Lung (tissue), 12 donors: ENCODE results near the gene SLC9A6. TPM values are rescaled to one million over a fixed set of nuclear protein-coding genes. Genes with fewer than 3 reads are reported as not detected.

Experiments
- ATAC-seq: fragments of 200-7000 bp; cut with Tn5 transposase; one replicate; pipeline ENCODE4 v1.9.1; 2020; ENCODE audit warnings: moderate number of reproducible peaks; ENCODE audit not compliant: insufficient read depth, low FRiP score
- DNase-seq, 3 donors: peaks; one replicate each; pipeline ENCODE4 v3.0.0-alpha.2; 2013 to 2017
- H3K27ac ChIP-seq, 2 donors: one replicate each; pipeline ENCODE4 v1.5.1; 2013; ENCODE audit warnings: mild to moderate bottlenecking in 2 of 2, moderate library complexity in 2 of 2, control low read depth in 1 of 2, inconsistent platforms in 1 of 2, low read depth in 1 of 2, low read length in 1 of 2
- H3K27me3 ChIP-seq, 3 donors: one replicate each; pipeline ENCODE4 v1.5.1; 2013; ENCODE audit warnings: low read length in 2 of 3; ENCODE audit not compliant: control insufficient read depth in 3 of 3, insufficient read depth in 3 of 3
- H3K36me3 ChIP-seq, 4 donors: one replicate each; pipeline ENCODE4 v1.5.1; 2013; ENCODE audit warnings: low read length in 4 of 4, mild to moderate bottlenecking in 1 of 4, moderate library complexity in 1 of 4; ENCODE audit not compliant: control insufficient read depth in 4 of 4, insufficient read depth in 4 of 4
- H3K4me1 ChIP-seq, 5 donors: one replicate each; pipeline ENCODE4 v1.5.1; 2013; ENCODE audit warnings: low read length in 5 of 5, mild to moderate bottlenecking in 2 of 5, moderate library complexity in 1 of 5; ENCODE audit not compliant: control insufficient read depth in 5 of 5, insufficient read depth in 5 of 5
- H3K4me3 ChIP-seq: one replicate; pipeline ENCODE4 v1.5.1; 2013; ENCODE audit warnings: mild to moderate bottlenecking, control low read depth, moderate library complexity
- H3K9ac ChIP-seq, 2 donors: one replicate each; pipeline ENCODE4 v1.5.1; 2013; ENCODE audit warnings: low read length in 2 of 2, control low read depth in 1 of 2; ENCODE audit not compliant: insufficient read depth in 1 of 2
- H3K9me3 ChIP-seq, 4 donors: one replicate each; pipeline ENCODE4 v1.5.1; 2013; ENCODE audit warnings: low read length in 3 of 4, mild to moderate bottlenecking in 1 of 4, moderate library complexity in 1 of 4; ENCODE audit not compliant: control insufficient read depth in 4 of 4, insufficient read depth in 3 of 4
- WGBS, 2 donors: extraction: QIAGEN DNeasy Blood & Tissue Kit; methylation state at CpG; one replicate each; pipeline ENCODE4 v1.1.7; 2013; 5-methylcytosine and 5-hydroxymethylcytosine counted together
- polyA plus RNA-seq, 2 donors: library from polyadenylated mRNA; stranded (reverse); fragments of 200-250 nt; gene quantifications; one replicate each; pipeline ENCODE4 v1.2.1, GENCODE V29; 2013
- total RNA-seq, 2 donors: library from RNA; depleted of rRNA in 1 of 2; stranded (reverse); fragments of >200 nt in 1 of 2; gene quantifications; one replicate each; pipeline ENCODE4 v1.2.1, GENCODE V29; 2014 to 2021
- TF ChIP-seq, protein P1 (sequence below): IDR thresholded peaks from 2 replicates; pipeline ENCODE4 v1.5.1; 2012; ENCODE audit warnings: mild to moderate bottlenecking; ENCODE audit errors: control extremely low read depth, extremely low read depth
- donor health status: control.
- donor health status: control.
- donor health status: Bipolar disorder and iron deficiency.
- donor health status: healthy.
- donor health status: DM: yes; HTN: yes; CAD: no.

The SLC9A6 gene
- total and polyA plus RNA-seq, 4 donors: 8.0 to 19.2 (median 12.1) TPM

DNA sequence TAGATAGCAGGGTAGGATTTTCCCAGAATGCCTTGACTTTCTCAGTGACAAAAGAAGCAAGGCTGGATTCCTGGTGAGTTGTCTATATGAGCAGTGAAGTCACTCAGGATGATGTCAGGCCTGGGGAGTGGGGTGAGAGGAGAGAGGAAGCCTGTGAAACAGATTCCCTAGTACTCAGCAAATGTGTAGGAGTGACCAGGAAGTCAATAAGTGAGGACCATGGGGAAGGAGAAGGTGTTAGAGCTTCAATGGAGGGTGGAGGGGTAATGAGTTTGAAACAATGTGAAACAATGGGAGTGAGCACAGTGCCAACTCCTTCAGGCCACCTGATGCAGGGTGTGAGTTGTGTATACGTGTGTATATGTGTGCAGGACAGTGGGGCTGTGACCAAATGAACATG, 2.4 kb upstream of the SLC9A6 start:
- no peak for DNase-seq
- H3K36me3 ChIP-seq: no peaks in the 10 kb centered on the region
- no peak overlapping the region for H3K4me3 ChIP-seq
- no peak overlapping the region for H3K9ac ChIP-seq
- no peaks in the 10 kb centered on the region for H3K27me3 ChIP-seq
- 44 to 92% methylated on average over 1 of the region's 1 CpG for WGBS, 2 donors
- peaks cover 0 to 15% (median 3%) of the 10 kb centered on the region in 5 donors for H3K4me1 ChIP-seq
- H3K27ac ChIP-seq: no peak overlapping the region
- ATAC-seq: no peak
- peaks cover 0 to 1% (median 0%) of the 10 kb centered on the region in 4 donors for H3K9me3 ChIP-seq
- TF ChIP-seq, protein P1, sequence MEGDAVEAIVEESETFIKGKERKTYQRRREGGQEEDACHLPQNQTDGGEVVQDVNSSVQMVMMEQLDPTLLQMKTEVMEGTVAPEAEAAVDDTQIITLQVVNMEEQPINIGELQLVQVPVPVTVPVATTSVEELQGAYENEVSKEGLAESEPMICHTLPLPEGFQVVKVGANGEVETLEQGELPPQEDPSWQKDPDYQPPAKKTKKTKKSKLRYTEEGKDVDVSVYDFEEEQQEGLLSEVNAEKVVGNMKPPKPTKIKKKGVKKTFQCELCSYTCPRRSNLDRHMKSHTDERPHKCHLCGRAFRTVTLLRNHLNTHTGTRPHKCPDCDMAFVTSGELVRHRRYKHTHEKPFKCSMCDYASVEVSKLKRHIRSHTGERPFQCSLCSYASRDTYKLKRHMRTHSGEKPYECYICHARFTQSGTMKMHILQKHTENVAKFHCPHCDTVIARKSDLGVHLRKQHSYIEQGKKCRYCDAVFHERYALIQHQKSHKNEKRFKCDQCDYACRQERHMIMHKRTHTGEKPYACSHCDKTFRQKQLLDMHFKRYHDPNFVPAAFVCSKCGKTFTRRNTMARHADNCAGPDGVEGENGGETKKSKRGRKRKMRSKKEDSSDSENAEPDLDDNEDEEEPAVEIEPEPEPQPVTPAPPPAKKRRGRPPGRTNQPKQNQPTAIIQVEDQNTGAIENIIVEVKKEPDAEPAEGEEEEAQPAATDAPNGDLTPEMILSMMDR: no peak

DNA sequence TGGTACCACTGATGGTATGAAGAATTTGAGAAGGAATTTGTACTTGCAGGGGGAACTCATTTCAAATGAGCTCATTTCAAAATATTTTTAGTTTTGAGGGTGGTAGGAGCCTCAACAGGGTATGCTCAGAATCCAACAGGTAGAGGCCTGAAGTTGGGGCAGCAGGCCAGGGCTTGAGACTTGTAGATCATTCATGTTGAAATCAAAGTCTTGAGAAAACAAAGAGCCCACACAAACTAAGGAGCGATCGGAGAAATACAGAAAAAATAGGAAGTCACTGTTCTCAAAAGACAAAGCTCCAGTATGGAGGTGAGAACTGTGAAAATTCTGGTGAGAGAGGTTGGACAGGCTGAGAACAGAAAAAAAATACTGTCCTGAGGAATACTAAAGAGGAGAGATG, 979 bp upstream of the SLC9A6 start:
- Histone ChIP-seq H3K36me3 (no peaks in the 10 kb centered on the region), H3K9me3 (peaks cover 0 to 1% (median 0%) of the 10 kb centered on the region in 4 donors), H3K27me3 (no peaks in the 10 kb centered on the region), H3K4me3 (no peak overlapping the region), H3K27ac (no peak overlapping the region), H3K4me1 (peaks cover 0 to 15% (median 3%) of the 10 kb centered on the region in 5 donors), H3K9ac (peak overlapping the region in 1 of 2 donors; percentile 96)
- TF ChIP-seq, protein P1: no peak
- 0 to 60% methylated on average over 2 of the region's 2 CpGs for WGBS, 2 donors
- DNase-seq (no peak), ATAC-seq (no peak)

- no peaks in the 10 kb centered on the region for H3K36me3 ChIP-seq
- peak overlapping the region; percentile 66 to 96 for H3K9ac ChIP-seq
- WGBS, 2 donors: 2 to 26% methylated on average over 7 of the region's 7 CpGs
- peaks cover 0 to 15% (median 3%) of the 10 kb centered on the region in 5 donors for H3K4me1 ChIP-seq
- H3K4me3 ChIP-seq: peak overlapping the region; percentile 62
- TF ChIP-seq, protein P1: no peak
- peaks cover 0 to 1% (median 0%) of the 10 kb centered on the region in 4 donors for H3K9me3 ChIP-seq
- ATAC-seq (no peak), DNase-seq (peak in 2 of 3 donors; percentile 48 to 51)
- peak overlapping the region; percentile 78 to 86 for H3K27ac ChIP-seq
- no peaks in the 10 kb centered on the region for H3K27me3 ChIP-seq
These were observed 461 bp upstream of the SLC9A6 start for GRCh38 chrX:135984791-135985156.

DNA sequence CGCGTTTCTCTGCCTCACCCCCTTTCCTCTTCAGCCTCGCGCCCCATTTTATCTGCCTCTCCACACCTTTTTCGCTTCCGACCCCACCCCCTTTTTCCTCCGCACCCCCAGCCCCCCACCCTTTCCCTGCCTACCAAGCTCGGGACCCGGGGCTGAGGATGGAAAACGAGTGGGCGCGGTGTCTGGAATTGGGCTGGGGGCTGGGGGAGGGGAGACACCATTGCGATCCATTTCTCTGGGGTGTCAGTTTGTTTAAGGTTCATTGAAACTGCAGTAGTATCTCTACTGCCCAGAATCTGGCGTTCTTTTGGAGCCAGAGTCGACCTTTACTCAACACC, 707 bp downstream of the SLC9A6 start:
- H3K9me3 ChIP-seq: peaks cover 0 to 1% (median 0%) of the 10 kb centered on the region in 4 donors
- WGBS, 2 donors: 0 to 33% methylated on average over 15 of the region's 15 CpGs
- peak overlapping the region; percentile 69 to 78 for H3K27ac ChIP-seq
- no peaks in the 10 kb centered on the region for H3K36me3 ChIP-seq
- ATAC-seq (no peak), DNase-seq (peak in 2 of 3 donors; percentile 10 to 13)
- TF ChIP-seq, protein P1: no peak
- H3K4me1 ChIP-seq: peaks cover 0 to 15% (median 3%) of the 10 kb centered on the region in 5 donors
- H3K4me3 ChIP-seq: peak overlapping the region; percentile 62
- peak overlapping the region in 1 of 2 donors; percentile 77 for H3K9ac ChIP-seq
- H3K27me3 ChIP-seq: no peaks in the 10 kb centered on the region
